Heart right ventricle (tissue), 16 donors: Measurements from ENCODE around the gene TRA2A. TPM values are rescaled to one million over a fixed set of nuclear protein-coding genes. Genes with fewer than 3 reads are reported as not detected.

Source experiments
- ATAC-seq, 8 donors: fragments of 200-7000 bp; cut with Tn5 transposase; one replicate each; pipeline ENCODE4 v1.9.1; 2020; ENCODE audit warnings: mild to moderate bottlenecking in 8 of 8, moderate library complexity in 8 of 8, moderate number of reproducible peaks in 1 of 8
- DNase-seq, 2 donors: peaks; one replicate each; pipeline ENCODE4 v3.0.0-alpha.2; 2020
- H3K27ac ChIP-seq, 10 donors: fragments of 200-600 bp; sonication (generic) in 2 of 10; one replicate each; pipeline versions ENCODE4 v1.5.0 to v1.8.0; 2020 to 2022; ENCODE audit warnings: mild to moderate bottlenecking in 3 of 10
- H3K27me3 ChIP-seq, 7 donors: fragments of 200-600 bp; one replicate each; pipeline ENCODE4 v1.8.0; 2021 to 2022; ENCODE audit warnings: mild to moderate bottlenecking in 2 of 7
- H3K36me3 ChIP-seq, 9 donors: fragments of 200-600 bp; sonication (generic) in 1 of 9; one replicate each; pipeline versions ENCODE4 v1.5.0 to v1.8.0; 2020 to 2022; ENCODE audit warnings: mild to moderate bottlenecking in 2 of 9
- H3K4me1 ChIP-seq, 9 donors: fragments of 200-600 bp; sonication (generic) in 1 of 9; one replicate each; pipeline versions ENCODE4 v1.5.0 to v1.8.0; 2020 to 2022; ENCODE audit warnings: mild to moderate bottlenecking in 4 of 9
- H3K4me3 ChIP-seq, 10 donors: fragments of 200-600 bp; sonication (generic) in 2 of 10; one replicate each; pipeline versions ENCODE4 v1.5.0 to v1.8.0; 2020 to 2022; ENCODE audit warnings: mild to moderate bottlenecking in 7 of 10, moderate library complexity in 2 of 10
- H3K9me3 ChIP-seq, 11 donors: fragments of 200-600 bp in 10 of 11; sonication (generic) in 2 of 11; one replicate each; pipeline versions ENCODE4 v1.5.0 to v1.8.0; 2013 to 2022; ENCODE audit warnings: mild to moderate bottlenecking in 2 of 11, control low read depth in 1 of 11, moderate library complexity in 1 of 11
- WGBS, 2 donors: extraction: QIAGEN DNeasy Blood & Tissue Kit; methylation state at CpG; one replicate each; pipeline ENCODE4 v1.1.7; 2013; ENCODE audit warnings: inconsistent platforms in 1 of 2; 5-methylcytosine and 5-hydroxymethylcytosine counted together
- intact Hi-C, 10 donors: fragments of 100-400 bp; cut with DNase I; formaldehyde crosslinking; loops; one replicate each; pipeline versions ENCODE4 v1.11.1 to v1.14.2; 2022
- polyA plus RNA-seq, 2 donors: library from polyadenylated mRNA; stranded (reverse); fragments of 200-250 nt; gene quantifications; one replicate each; pipeline ENCODE4 v1.2.3, GENCODE V29; 2013
- total RNA-seq, 10 donors: library from RNA; stranded (reverse); fragmentation: NEBNext Ultra II Directional in 3 of 10; extraction: Animal tissue kit (Norgen Biotek cat#: 25700) in 3 of 10; gene quantifications; one replicate each; pipeline versions ENCODE4 v1.2.1 to v1.2.4, GENCODE V29; 2021 to 2023
- TF ChIP-seq, protein P1 (sequence below), 9 donors: fragments of 200-600 bp; sonication (generic) in 2 of 9; IDR thresholded peaks; one replicate each; pipeline versions ENCODE4 v1.5.0 to v1.8.0; 2021 to 2022; ENCODE audit warnings: antibody characterized with exemption in 9 of 9, mild to moderate bottlenecking in 5 of 9, moderate library complexity in 1 of 9
- donor health status: Arrhythmogenic right ventricular cardiomyopathy.
- donor health status: ischemic (EF 13 %, LVEDD 7.1; RV severe dilation, severe dysfunction).
- donor health status: healthy with polysubstance abuse.
- donor health status: DM: no; HTN: yes; CAD: no.
- donor health status: DM: no; HTN: no; CAD: no.
- donor health status: ischemic (EF 25% LVEDD 6.9; RV normal size, moderate dysfunction).
- donor health status: ischemic (EF 25% LVEDD 5.7; RV mildly dilated, moderate dysfunction).
- donor health status: healthy.
- donor health status: DM: yes; HTN: yes; CAD: no.
- donor health status: Ischemic cardiomyopathy.
- donor health status: ischemic (EF 35%, LVEDD 5.7; RV mildly dilated, moderate dysfunction).
- donor health status: nonischemic (EF 11% LVEDD 7.7; RV severe dilation, severe dysfunction).
- donor health status: DM: yes; HTN: yes; CAD: no.
- donor health status: PGD.
- donor health status: ischemic (EF 29% LVEDD 5.4; RV normal size, mild dysfunction).
- donor health status: nonischemic (EF 23%, LVEDD 6.1; RV moderate dilation, normal function).

TRA2A gene
- total and polyA plus RNA-seq, 12 donors: 24.6 to 86.8 (median 31.2) TPM

DNA sequence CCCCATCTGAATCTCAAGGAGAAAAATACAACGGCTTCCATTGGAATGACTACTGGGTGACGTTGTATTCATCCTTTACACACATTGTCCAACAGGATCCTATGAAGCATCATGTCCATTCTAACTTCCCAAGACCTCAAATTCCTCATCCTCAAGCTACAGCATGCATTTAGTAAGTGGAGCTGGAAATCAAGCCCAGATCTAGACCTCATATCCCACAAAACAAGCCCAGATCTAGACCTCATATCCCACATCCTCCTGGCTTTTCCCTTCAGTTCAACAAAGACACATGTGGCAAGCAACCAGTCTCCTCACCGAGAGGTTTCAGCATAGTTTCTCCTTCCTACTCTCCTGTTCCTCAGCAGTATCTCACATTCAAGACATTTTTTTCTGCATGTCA, 73.7 kb downstream of the TRA2A start:
- ATAC-seq (no peak), DNase-seq (no peak)
- no peaks in the 10 kb centered on the region for H3K4me1 ChIP-seq
- no peaks in the 10 kb centered on the region for H3K36me3 ChIP-seq
- 81% methylated on average over 3 of the region's 3 CpGs for WGBS, 2 donors
- TF ChIP-seq, protein P1, sequence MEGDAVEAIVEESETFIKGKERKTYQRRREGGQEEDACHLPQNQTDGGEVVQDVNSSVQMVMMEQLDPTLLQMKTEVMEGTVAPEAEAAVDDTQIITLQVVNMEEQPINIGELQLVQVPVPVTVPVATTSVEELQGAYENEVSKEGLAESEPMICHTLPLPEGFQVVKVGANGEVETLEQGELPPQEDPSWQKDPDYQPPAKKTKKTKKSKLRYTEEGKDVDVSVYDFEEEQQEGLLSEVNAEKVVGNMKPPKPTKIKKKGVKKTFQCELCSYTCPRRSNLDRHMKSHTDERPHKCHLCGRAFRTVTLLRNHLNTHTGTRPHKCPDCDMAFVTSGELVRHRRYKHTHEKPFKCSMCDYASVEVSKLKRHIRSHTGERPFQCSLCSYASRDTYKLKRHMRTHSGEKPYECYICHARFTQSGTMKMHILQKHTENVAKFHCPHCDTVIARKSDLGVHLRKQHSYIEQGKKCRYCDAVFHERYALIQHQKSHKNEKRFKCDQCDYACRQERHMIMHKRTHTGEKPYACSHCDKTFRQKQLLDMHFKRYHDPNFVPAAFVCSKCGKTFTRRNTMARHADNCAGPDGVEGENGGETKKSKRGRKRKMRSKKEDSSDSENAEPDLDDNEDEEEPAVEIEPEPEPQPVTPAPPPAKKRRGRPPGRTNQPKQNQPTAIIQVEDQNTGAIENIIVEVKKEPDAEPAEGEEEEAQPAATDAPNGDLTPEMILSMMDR (IDR thresholded peaks at IDR 0.05): no peak
- H3K27ac ChIP-seq: no peak overlapping the region
- intact Hi-C loops: loop anchor here in 1 of 10 donors (5.0 kb wide), 1 partner anchor 181 kb away; no protein-coding TSS in a partner anchor
- no peak overlapping the region for H3K4me3 ChIP-seq
- H3K27me3 ChIP-seq: peaks cover 0 to 94% (median 89%) of the 10 kb centered on the region in 7 donors
- no peaks in the 10 kb centered on the region for H3K9me3 ChIP-seq

DNA sequence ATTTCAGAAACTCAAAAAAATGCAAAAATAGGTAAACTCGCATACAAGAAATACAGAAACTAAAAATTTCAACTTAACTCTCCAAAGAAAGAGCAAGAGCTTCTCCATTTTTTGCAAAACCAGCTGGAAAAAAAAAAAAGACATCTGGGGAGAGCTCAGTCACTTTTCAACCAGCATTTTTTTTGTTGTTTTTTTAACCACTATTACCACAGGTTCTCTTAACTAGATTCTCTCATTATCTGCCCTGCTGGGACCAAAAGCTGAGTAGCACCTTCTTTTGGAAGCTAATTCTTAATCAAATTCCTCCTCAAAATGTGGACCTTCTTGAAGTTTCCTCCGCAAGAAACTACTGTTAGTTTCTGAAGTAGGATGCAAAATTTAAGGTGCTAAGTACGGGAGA, 75.7 kb downstream of the TRA2A start:
- H3K27ac ChIP-seq: no peak overlapping the region
- H3K36me3 ChIP-seq: no peaks in the 10 kb centered on the region
- ATAC-seq (no peak), DNase-seq (no peak)
- H3K4me1 ChIP-seq: no peaks in the 10 kb centered on the region
- WGBS, 2 donors: 92 to 95% methylated on average over 3 of the region's 3 CpGs
- H3K27me3 ChIP-seq: peaks cover 0 to 92% (median 79%) of the 10 kb centered on the region in 7 donors
- H3K9me3 ChIP-seq: no peaks in the 10 kb centered on the region
- intact Hi-C loops: loop anchor here in 1 of 10 donors (5.0 kb wide), 1 partner anchor 179 kb away; no protein-coding TSS in a partner anchor
- H3K4me3 ChIP-seq: no peak overlapping the region
- TF ChIP-seq, protein P1 (IDR thresholded peaks at IDR 0.05): no peak

DNA sequence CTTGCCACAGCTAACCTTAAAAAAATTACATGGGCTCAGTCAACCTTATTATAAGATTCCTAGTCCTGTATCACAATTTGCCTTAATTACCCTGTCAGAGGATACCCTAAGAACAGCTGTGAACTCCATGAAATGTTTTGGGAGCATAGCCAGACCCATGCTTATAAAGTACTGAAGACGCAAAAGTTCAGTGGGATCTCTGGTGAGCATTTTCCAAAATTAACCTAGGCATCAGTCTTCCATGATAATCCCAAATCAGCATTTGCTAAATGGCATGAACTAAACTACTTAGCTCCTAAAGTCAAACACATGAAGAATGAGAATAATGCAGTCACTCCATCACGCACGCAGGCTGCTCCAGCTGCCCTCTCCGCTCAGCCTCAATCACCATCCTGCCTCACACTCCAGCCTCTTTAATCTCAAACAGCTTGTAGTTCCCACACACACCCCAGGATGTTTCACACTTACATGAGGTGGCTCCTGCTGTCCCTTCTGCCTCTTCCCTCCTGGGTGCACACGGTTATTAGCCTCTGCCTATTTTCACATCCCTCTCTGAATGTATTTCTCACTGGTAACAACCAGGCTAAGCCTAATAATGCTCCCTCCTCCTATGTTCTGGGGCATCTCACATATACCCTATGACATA, 76.8 kb downstream of the TRA2A start:
- Histone ChIP-seq H3K27me3 (peaks cover 0 to 91% (median 77%) of the 10 kb centered on the region in 7 donors), H3K9me3 (no peaks in the 10 kb centered on the region)
- no peak for DNase-seq

More for the DNA sequence above, 76.8 kb downstream of the TRA2A start:
- ATAC-seq: no peak
- intact Hi-C loops: loop anchor here in 1 of 10 donors (5.0 kb wide), 1 partner anchor 178 kb away; no protein-coding TSS in a partner anchor
- H3K4me3 ChIP-seq: no peak overlapping the region
- TF ChIP-seq, protein P1 (IDR thresholded peaks at IDR 0.05): no peak
- 76 to 78% methylated on average over 5 of the region's 5 CpGs for WGBS, 2 donors
- no peak overlapping the region for H3K27ac ChIP-seq
- no peaks in the 10 kb centered on the region for H3K4me1 ChIP-seq
- no peaks in the 10 kb centered on the region for H3K36me3 ChIP-seq

Other genes starting within 250 kb of the TRA2A start
- gene MALSU1, start 232.6 kb downstream of the TRA2A start, total RNA-seq: 100 to 1,000 TPM in 5 of 10 donors, 10 to 100 TPM in 5; 92.2 to 132 (median 99.3) TPM
- 100 to 1,000 TPM in 1 of 2 donors, 10 to 100 TPM in 1; 21.4 to 115 TPM for gene MALSU1, start 232.6 kb downstream of the TRA2A start, polyA plus RNA-seq
- under 1 TPM in 3 of 10 donors, not detected in 7; 0.20 to 0.60 (median 0.49) TPM for gene IGF2BP3, start 61.5 kb downstream of the TRA2A start, total RNA-seq
- under 1 TPM in 1 of 2 donors, not detected in 1; 0.16 TPM for gene IGF2BP3, start 61.5 kb downstream of the TRA2A start, polyA plus RNA-seq
- 10 to 100 TPM in 3 of 10 donors, 1 to 10 TPM in 7; 6.7 to 11.9 (median 8.9) TPM for gene CCDC126, start 65.4 kb upstream of the TRA2A start, total RNA-seq
- gene CCDC126, start 65.4 kb upstream of the TRA2A start, polyA plus RNA-seq: 1 to 10 TPM; 2.9 to 5.4 TPM
- 1 to 10 TPM; 1.4 to 5.8 (median 4.2) TPM for gene FAM221A, start 148.2 kb upstream of the TRA2A start, total RNA-seq
- 1 to 10 TPM; 4.1 to 6.8 TPM for gene FAM221A, start 148.2 kb upstream of the TRA2A start, polyA plus RNA-seq
- under 1 TPM in 4 of 10 donors, not detected in 6; 0.11 to 0.72 (median 0.20) TPM for gene STK31, start 178.2 kb upstream of the TRA2A start, total RNA-seq
- gene STK31, start 178.2 kb upstream of the TRA2A start, polyA plus RNA-seq: under 1 TPM; 0.04 to 0.29 TPM